Measurements from ENCODE around the gene MYT1.

Gene MYT1

GRCh38 chr20:64148581-64148980 is 15.7 kb upstream of the MYT1 start:
- TF ChIP-seq FOXK2 (IDR thresholded peaks at IDR 0.05) (no peak), FOXA1 (IDR thresholded peaks at IDR 0.05) (no peak), L3MBTL2 (conservative IDR thresholded peaks at IDR 0.05) (no peak), FOXM1 (IDR thresholded peaks at IDR 0.05; ENCODE audit: borderline replicate concordance) (no peak), BHLHE40 (IDR thresholded peaks at IDR 0.05; ENCODE audit: borderline replicate concordance) (no peak), LEF1 (IDR thresholded peaks at IDR 0.05; ENCODE audit: borderline replicate concordance) (no peak), NFRKB (IDR thresholded peaks at IDR 0.05) (no peak), ARNT (IDR thresholded peaks at IDR 0.05) (no peak), TARDBP (IDR thresholded peaks at IDR 0.05) (no peak), PKNOX1 (IDR thresholded peaks at IDR 0.05) (no peak), HDGF (IDR thresholded peaks at IDR 0.05; ENCODE audit: borderline replicate concordance) (no peak), CTBP1 (IDR thresholded peaks at IDR 0.05; ENCODE audit: borderline replicate concordance) (no peak), SUZ12 (IDR thresholded peaks at IDR 0.05) (no peak), SP1 (IDR thresholded peaks at IDR 0.05) (no peak), ZNF384 (IDR thresholded peaks at IDR 0.05) (no peak), ELF4 (IDR thresholded peaks at IDR 0.05) (no peak)
- ChIA-PET POLR2A (no interaction called here), CTCF (no interaction called here)
- DNase-seq (ENCODE audit: extremely low spot score), result no peak

DNA sequence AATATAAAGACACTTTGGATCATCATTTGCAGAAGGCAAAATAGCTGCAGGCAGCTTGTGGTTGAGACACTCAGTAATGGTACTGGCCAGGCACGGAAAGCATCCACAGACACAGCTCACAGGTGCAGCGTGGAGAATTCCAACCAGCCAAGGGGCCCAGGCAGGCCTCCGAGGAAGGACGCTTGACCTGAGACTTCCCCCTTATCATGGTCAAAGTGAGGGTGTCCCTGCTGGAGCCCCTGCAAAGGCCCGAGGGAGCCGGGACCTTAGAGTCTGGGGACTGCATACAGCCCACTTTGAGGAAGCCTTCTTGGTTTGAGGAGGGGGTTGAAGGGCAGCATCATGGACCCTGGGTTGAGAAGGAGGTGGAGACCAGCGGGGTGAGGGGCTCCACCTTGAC is 15.1 kb upstream of the MYT1 start:
- CTCF ChIA-PET, result no interaction called here
- TF ChIP-seq SUZ12 (IDR thresholded peaks at IDR 0.05) (no peak), FOXM1 (IDR thresholded peaks at IDR 0.05; ENCODE audit: borderline replicate concordance) (no peak), HDGF (IDR thresholded peaks at IDR 0.05; ENCODE audit: borderline replicate concordance) (no peak), TARDBP (IDR thresholded peaks at IDR 0.05) (no peak), L3MBTL2 (conservative IDR thresholded peaks at IDR 0.05) (no peak), SP1 (IDR thresholded peaks at IDR 0.05) (no peak), PKNOX1 (IDR thresholded peaks at IDR 0.05) (no peak), ARNT (IDR thresholded peaks at IDR 0.05) (no peak), ZNF384 (IDR thresholded peaks at IDR 0.05) (no peak), BHLHE40 (IDR thresholded peaks at IDR 0.05; ENCODE audit: borderline replicate concordance) (no peak), ELF4 (IDR thresholded peaks at IDR 0.05) (no peak), FOXK2 (IDR thresholded peaks at IDR 0.05) (no peak), LEF1 (IDR thresholded peaks at IDR 0.05; ENCODE audit: borderline replicate concordance) (no peak), FOXA1 (IDR thresholded peaks at IDR 0.05) (no peak), CTBP1 (IDR thresholded peaks at IDR 0.05; ENCODE audit: borderline replicate concordance) (no peak), NFRKB (IDR thresholded peaks at IDR 0.05) (no peak)
- POLR2A ChIA-PET, result no interaction called here
- DNase-seq (ENCODE audit: extremely low spot score), result no peak

- no peak for DNase-seq (ENCODE audit: extremely low spot score)
- TF ChIP-seq NFRKB (IDR thresholded peaks at IDR 0.05), result no peak
- no peak for TF ChIP-seq CTBP1 (IDR thresholded peaks at IDR 0.05; ENCODE audit: borderline replicate concordance)
- TF ChIP-seq L3MBTL2 (conservative IDR thresholded peaks at IDR 0.05), result no peak
- TF ChIP-seq BHLHE40 (IDR thresholded peaks at IDR 0.05; ENCODE audit: borderline replicate concordance), result no peak
- POLR2A ChIA-PET, result interaction anchor here (1.1 kb wide), 1 partner anchor 87 kb away, joined by 3 read pairs; the partner anchor contains the start of gene TCEA2
- CTCF ChIA-PET, result no interaction called here
Observed at GRCh38 chr20:64149809-64150560, 14.3 kb upstream of the MYT1 start.

DNA sequence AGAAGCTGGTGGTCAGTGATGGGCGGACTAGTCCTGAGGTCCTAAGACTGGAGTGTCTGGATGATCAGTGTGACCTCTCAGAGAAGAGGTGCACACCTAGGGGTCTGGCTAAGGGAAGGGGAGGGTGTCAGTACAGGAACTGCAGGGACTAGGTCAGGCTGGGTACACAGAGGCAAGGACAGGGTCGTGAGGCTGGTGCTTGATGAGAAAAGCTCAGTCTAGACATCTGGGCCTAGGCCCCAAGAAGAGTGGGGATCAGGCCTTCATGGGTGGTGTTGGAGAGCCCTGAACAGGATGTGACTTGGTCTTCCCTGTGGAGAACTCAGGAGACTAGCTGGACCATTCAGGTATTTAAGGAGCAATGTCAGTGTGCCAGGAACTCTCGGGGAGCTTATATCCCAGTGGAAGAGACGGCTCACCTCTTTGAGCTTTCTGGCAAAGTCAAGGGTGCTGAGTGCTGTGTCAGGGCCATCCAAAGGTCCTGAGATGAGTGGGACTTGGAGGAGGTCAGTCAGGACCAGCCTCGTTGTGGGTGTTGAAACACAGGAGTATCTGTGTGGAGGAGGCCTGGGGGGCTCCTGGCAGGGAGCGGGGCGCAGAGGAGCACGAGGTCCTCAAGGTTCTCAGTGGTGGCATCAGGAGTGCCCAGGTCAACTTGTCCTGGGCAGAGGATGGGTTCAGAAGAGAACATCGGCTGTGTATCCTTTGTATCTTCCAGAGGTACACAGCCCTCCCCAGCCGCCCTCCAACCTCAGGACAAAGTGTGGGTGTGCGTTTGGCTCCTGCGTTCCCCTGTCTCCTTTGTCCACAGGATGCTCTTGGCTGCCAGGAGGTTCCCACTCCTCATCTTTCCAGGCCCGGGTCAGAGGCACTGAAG is 13.3 kb upstream of the MYT1 start:
- DNase-seq (ENCODE audit: extremely low spot score), result no peak
- ChIA-PET POLR2A (interaction anchor here (1.1 kb wide), 1 partner anchor 88 kb away, joined by 3 read pairs; the partner anchor contains the start of gene TCEA2), CTCF (no interaction called here)
- TF ChIP-seq HDGF (IDR thresholded peaks at IDR 0.05; ENCODE audit: borderline replicate concordance), result no peak
- no peak for TF ChIP-seq CTBP1 (IDR thresholded peaks at IDR 0.05; ENCODE audit: borderline replicate concordance)
- TF ChIP-seq ARNT (IDR thresholded peaks at IDR 0.05), result no peak
- TF ChIP-seq LEF1 (IDR thresholded peaks at IDR 0.05; ENCODE audit: borderline replicate concordance), result no peak
- no peak for TF ChIP-seq ZNF384 (IDR thresholded peaks at IDR 0.05)
- no peak for TF ChIP-seq BHLHE40 (IDR thresholded peaks at IDR 0.05; ENCODE audit: borderline replicate concordance)
- TF ChIP-seq TARDBP (IDR thresholded peaks at IDR 0.05), result no peak
- TF ChIP-seq NFRKB (IDR thresholded peaks at IDR 0.05), result no peak
- no peak for TF ChIP-seq ELF4 (IDR thresholded peaks at IDR 0.05)
- TF ChIP-seq SP1 (IDR thresholded peaks at IDR 0.05), result no peak
- no peak for TF ChIP-seq PKNOX1 (IDR thresholded peaks at IDR 0.05)
- no peak for TF ChIP-seq FOXK2 (IDR thresholded peaks at IDR 0.05)
- TF ChIP-seq FOXA1 (IDR thresholded peaks at IDR 0.05), result no peak
- no peak for TF ChIP-seq FOXM1 (IDR thresholded peaks at IDR 0.05; ENCODE audit: borderline replicate concordance)
- no peak for TF ChIP-seq L3MBTL2 (conservative IDR thresholded peaks at IDR 0.05)

DNA sequence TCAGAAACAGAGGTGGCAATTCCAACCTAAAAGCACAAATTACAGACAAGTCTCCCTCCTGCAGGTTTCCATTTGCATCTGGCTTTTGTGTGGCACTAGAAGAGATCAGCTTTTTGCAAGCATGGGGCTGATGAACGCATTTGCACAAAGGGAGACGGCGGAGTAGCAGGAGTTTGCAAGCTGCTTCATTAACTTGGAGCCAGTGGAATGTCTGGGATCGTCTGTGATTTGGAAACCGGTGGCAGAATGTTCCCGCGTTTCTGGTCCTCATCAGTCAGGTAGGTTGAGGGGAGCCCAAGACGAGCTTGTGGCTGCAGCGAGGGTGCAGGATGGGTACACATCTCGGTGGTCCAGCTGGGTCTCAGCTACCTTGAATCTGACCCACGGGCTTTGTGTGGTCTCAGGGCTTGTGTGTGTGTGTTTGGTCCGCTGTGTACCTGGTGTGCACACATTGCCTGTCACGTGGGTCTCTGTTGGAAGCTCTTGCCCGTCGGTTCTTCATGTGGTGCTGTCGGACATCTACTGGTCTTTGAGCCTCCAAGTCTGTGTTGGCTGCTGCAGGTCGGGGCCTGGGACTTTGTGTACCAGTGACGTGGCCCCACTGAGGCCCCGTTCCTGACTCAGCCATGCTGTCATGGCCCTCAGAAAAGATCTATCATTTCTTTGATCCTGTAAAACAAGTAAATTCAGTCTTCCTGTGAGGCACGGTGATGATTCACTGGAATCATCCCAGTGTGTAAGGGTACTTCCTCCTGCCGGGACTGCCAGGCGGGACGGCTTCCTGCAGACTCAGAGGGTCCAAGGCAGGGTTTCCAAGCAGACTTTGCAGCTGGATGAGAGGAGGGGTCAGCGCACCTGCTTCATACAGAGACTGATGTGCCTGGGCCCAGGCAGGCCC is 12.4 kb upstream of the MYT1 start:
- TF ChIP-seq FOXA1 (IDR thresholded peaks at IDR 0.05) (no peak), BHLHE40 (IDR thresholded peaks at IDR 0.05; ENCODE audit: borderline replicate concordance) (no peak), SP1 (IDR thresholded peaks at IDR 0.05) (no peak), SUZ12 (IDR thresholded peaks at IDR 0.05) (no peak), FOXM1 (IDR thresholded peaks at IDR 0.05; ENCODE audit: borderline replicate concordance) (no peak), CTBP1 (IDR thresholded peaks at IDR 0.05; ENCODE audit: borderline replicate concordance) (no peak), ARNT (IDR thresholded peaks at IDR 0.05) (no peak), ZNF384 (IDR thresholded peaks at IDR 0.05) (no peak), FOXK2 (IDR thresholded peaks at IDR 0.05) (no peak), NFRKB (IDR thresholded peaks at IDR 0.05) (no peak), LEF1 (IDR thresholded peaks at IDR 0.05; ENCODE audit: borderline replicate concordance) (no peak), PKNOX1 (IDR thresholded peaks at IDR 0.05) (no peak), ELF4 (IDR thresholded peaks at IDR 0.05) (no peak), HDGF (IDR thresholded peaks at IDR 0.05; ENCODE audit: borderline replicate concordance) (no peak), L3MBTL2 (conservative IDR thresholded peaks at IDR 0.05) (no peak), TARDBP (IDR thresholded peaks at IDR 0.05) (no peak)
- no peak for DNase-seq (ENCODE audit: extremely low spot score)
- ChIA-PET CTCF (no interaction called here), POLR2A (no interaction called here)

Data from HEK293T (cell line).